HEK293 (cell line): ENCODE measurements around the gene MRPL32.

Experiments used
- ATF2 ChIP-seq: fragments of 450-650 bp; formaldehyde crosslinking; IDR thresholded peaks from 2 replicates; pipeline ENCODE4 v1.5.1; 2016; ENCODE audit warnings: missing biosample characterization, missing genetic modification characterization, low read depth
- CTCF ChIP-seq: fragments of 450-650 bp; formaldehyde crosslinking; IDR thresholded peaks from 2 replicates; pipeline ENCODE4 v1.5.1; 2016; ENCODE audit warnings: missing biosample characterization, missing genetic modification characterization
- MYNN ChIP-seq: fragments of 450-650 bp; formaldehyde crosslinking; IDR thresholded peaks from 2 replicates; pipeline ENCODE4 v1.5.1; 2016; ENCODE audit warnings: missing biosample characterization, missing genetic modification characterization, borderline replicate concordance
- REST ChIP-seq: fragments of 450-650 bp; formaldehyde crosslinking; IDR thresholded peaks from 2 replicates; pipeline ENCODE4 v1.5.1; 2016; ENCODE audit warnings: missing biosample characterization, missing genetic modification characterization
- ZNF174 ChIP-seq: fragments of 450-650 bp; formaldehyde crosslinking; IDR thresholded peaks from 2 replicates; pipeline ENCODE4 v1.5.0; 2017; ENCODE audit warnings: missing biosample characterization, mild to moderate bottlenecking, missing genetic modification characterization
- ZNF184 ChIP-seq: fragments of 450-650 bp; IDR thresholded peaks from 2 replicates; pipeline ENCODE4 v1.5.1; 2018; ENCODE audit warnings: missing biosample characterization, mild to moderate bottlenecking, missing genetic modification characterization
- ZNF280D ChIP-seq: fragments of 450-650 bp; formaldehyde crosslinking; IDR thresholded peaks from 2 replicates; pipeline ENCODE4 v1.5.1; 2016; ENCODE audit warnings: missing biosample characterization, missing genetic modification characterization
- ZNF549 ChIP-seq: fragments of 450-650 bp; IDR thresholded peaks from 2 replicates; pipeline ENCODE4 v1.5.1; 2018; ENCODE audit warnings: missing biosample characterization, missing genetic modification characterization, mild to moderate bottlenecking, inconsistent platforms, moderate library complexity
- ZNF596 ChIP-seq: fragments of 450-650 bp; IDR thresholded peaks from 2 replicates; pipeline ENCODE4 v1.5.0; 2018; ENCODE audit warnings: missing biosample characterization, mild to moderate bottlenecking, missing genetic modification characterization, moderate library complexity
- ZNF610 ChIP-seq: fragments of 450-650 bp; formaldehyde crosslinking; IDR thresholded peaks from 2 replicates; pipeline ENCODE4 v1.5.1; 2016; ENCODE audit warnings: missing biosample characterization, missing genetic modification characterization, borderline replicate concordance
- TF ChIP-seq, protein P1 (sequence below): fragments of 450-650 bp; formaldehyde crosslinking; IDR thresholded peaks from 2 replicates; pipeline ENCODE4; 2016; ENCODE audit warnings: missing biosample characterization, missing genetic modification characterization
- TF ChIP-seq, protein P2 (sequence below): fragments of 450-650 bp; formaldehyde crosslinking; IDR thresholded peaks from 2 replicates; pipeline ENCODE4 v1.5.1; 2016; ENCODE audit warnings: missing biosample characterization, missing genetic modification characterization, low read depth

DNA sequence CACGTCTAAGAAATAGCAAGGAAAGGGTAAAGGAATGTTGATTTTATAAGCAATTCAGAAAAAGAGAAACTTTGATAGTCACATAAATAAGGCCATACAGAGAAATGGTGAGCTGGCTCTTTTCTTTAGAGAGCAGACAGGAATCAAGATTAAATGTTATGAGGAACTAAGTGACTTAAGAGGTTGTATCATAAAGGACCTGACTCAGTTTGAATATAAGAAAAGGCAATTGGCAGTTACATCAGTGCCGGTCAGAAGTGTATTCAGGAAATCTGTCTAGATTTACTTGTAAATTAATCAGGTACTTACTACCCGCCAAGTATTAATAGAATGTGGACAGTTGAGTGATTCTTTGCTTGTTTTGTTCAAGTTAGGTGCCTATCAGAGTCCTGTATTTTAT lies 2.1 kb downstream of the MRPL32 start:
- TF ChIP-seq REST (no peak), ZNF280D (tag by site-specific recombination) (no peak), ZNF610 (no peak), ZNF184 (tag by site-specific recombination) (no peak), ZNF549 (no peak), ATF2 (tag by site-specific recombination) (no peak), ZNF174 (tag by site-specific recombination) (no peak), ZNF596 (tag by site-specific recombination) (no peak), CTCF (no peak), MYNN (no peak)
- TF ChIP-seq, protein P1, sequence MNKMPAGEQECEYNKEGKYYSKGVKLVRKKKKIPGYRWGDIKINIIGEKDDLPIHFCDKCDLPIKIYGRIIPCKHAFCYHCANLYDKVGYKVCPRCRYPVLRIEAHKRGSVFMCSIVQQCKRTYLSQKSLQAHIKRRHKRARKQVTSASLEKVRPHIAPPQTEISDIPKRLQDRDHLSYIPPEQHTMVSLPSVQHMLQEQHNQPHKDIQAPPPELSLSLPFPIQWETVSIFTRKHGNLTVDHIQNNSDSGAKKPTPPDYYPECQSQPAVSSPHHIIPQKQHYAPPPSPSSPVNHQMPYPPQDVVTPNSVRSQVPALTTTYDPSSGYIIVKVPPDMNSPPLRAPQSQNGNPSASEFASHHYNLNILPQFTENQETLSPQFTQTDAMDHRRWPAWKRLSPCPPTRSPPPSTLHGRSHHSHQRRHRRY: no peak
- TF ChIP-seq, protein P2, sequence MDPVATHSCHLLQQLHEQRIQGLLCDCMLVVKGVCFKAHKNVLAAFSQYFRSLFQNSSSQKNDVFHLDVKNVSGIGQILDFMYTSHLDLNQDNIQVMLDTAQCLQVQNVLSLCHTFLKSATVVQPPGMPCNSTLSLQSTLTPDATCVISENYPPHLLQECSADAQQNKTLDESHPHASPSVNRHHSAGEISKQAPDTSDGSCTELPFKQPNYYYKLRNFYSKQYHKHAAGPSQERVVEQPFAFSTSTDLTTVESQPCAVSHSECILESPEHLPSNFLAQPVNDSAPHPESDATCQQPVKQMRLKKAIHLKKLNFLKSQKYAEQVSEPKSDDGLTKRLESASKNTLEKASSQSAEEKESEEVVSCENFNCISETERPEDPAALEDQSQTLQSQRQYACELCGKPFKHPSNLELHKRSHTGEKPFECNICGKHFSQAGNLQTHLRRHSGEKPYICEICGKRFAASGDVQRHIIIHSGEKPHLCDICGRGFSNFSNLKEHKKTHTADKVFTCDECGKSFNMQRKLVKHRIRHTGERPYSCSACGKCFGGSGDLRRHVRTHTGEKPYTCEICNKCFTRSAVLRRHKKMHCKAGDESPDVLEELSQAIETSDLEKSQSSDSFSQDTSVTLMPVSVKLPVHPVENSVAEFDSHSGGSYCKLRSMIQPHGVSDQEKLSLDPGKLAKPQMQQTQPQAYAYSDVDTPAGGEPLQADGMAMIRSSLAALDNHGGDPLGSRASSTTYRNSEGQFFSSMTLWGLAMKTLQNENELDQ (tag by site-specific recombination): no peak
